Medulla oblongata (tissue), 1 donor: Measurements from ENCODE around the gene TRIM5.
"Not testable (repeated sequence)": the region's sequence is repeated elsewhere in the genome, so short reads cannot be mapped to it uniquely, and the experiment has no call there.

Source experiments
- DNase-seq: peaks from one replicate; pipeline ENCODE4 v3.0.0-alpha.2; 2015; ENCODE audit errors: extremely low spot score

Gene TRIM5

DNA sequence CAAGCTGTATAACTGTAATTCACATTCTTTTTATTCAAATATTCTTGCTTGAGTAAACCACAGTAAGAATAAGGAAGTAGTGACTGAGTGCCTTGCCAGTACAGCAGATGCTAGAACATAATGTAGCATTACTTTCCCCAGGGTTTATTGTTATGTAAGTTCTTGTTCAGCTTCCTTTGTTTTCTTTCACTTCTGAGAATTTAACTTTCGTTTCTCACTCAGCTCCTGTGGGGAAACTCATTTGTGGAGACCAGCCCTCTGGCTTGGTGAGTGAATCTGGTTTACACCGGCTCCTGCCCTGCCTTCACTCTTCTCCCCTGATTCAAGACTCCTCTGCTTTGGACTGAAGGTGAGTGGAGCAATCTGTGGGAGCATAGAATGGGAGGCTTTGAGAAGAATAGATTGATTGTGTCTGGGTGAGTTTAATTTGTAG is 4.7 kb upstream of the TRIM5 start, which contains the start of gene TRIM22:
Gene TRIM22 (plus strand): TSS at position 240 of the 433 bp plus-strand sequence. CDS start 6,443 bp downstream, outside the sequence.
- peak; percentile 89 for DNase-seq

GRCh38 chr11:5688482-5688881 is 3.6 kb upstream of the TRIM5 start:
- no peak for DNase-seq

GRCh38 chr11:5686426-5686825 is 1.6 kb upstream of the TRIM5 start:
- no peak for DNase-seq

DNA sequence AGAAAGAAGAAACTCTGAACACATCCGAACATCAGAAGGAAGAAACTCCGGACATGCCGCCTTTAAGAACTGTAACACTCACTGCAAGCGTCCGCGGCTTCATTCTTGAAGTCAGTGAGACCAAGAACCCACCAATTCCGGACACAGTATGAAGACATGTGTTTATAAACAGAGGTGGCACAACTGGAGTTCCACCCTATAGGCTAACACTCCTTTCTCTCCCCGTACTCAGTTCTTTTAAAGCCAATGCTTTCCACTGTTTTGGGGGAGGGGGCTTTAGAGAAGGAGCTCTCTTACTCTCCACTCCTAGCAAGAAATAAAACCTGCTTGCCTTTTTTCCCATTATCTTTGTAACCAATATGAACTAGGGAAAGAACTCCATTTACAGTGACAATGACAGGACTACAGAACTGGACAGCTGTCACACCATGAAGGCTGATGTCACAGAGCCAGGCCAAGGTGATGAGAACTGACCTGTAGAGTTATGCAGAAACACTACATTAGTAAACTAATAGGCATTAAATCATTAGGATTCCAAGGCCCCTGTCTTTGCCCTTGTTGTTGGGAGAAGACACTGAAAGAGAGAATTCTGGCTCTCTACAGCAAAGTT is 733 bp downstream of the TRIM5 start:
- DNase-seq = no peak

DNA sequence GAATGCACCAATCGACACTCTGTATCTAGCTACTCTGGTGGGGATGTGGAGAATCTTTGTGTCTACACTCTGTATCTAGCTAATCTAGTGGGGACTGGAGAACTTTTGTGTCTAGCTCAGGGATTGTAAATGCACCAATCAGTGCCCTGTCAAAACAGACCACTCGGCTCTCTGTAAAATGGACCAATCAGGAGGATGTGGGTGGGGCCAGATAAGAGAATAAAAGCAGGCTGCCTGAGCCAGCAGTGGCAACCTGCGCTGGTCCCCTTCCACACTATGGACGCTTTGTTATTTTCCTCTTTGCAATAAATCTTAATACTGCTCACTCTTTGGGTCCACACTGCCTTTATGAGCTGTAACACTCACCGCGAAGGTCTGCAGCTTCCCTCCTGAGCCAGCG is 1.3 kb downstream of the TRIM5 start:
- DNase-seq = not testable (repeated sequence)

DNA sequence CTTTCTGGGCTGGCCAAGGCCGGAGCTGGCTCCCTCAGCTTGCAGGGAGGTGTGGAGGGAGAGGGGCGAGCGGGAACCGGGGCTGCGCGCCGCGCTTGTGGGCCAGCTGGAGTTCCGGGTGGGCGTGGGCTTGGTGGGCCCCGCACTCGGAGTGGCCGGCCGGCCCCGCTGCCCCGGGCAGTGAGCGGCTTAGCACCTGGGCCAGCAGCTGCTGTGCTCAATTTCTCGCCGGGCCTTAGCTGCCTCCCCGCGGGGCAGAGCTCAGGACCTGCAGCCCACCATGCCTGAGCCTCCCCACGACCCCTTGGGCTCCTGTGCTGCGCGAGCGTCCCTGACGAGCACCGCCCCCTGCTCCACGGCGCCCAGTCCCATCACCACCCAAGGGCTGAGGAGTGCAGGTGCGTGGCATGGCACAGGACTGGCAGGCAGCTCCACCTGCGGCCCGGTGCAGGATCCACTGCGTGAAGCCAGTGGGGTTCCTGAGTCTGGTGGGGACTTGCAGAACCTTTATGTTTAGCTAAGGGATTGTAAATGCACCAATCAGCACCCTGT is 1.9 kb downstream of the TRIM5 start:
- not testable (repeated sequence) for DNase-seq

DNA sequence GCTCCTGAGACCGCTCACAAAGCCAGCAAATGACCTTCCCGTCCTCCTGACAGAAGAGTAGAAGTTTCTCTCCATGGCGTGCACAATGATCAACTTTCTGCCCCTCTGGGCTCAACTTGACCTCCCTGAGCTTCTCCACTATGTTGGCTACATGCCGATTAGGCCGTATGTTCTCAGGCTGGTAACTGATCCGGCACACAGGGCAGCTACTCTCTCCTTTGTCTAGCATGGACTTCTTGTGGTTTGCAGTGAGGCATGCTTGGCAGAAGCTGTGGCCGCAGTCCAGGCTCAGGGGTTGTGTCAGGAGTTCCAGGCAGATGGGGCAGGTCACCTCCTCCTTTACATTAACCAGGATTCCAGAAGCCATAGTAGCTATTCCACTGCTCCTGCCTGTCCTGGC is 5.1 kb downstream of the TRIM5 start:
- DNase-seq = no peak

- DNase-seq = no peak
Observed at GRCh38 chr11:5674391-5674790, 10.5 kb downstream of the TRIM5 start.

DNA sequence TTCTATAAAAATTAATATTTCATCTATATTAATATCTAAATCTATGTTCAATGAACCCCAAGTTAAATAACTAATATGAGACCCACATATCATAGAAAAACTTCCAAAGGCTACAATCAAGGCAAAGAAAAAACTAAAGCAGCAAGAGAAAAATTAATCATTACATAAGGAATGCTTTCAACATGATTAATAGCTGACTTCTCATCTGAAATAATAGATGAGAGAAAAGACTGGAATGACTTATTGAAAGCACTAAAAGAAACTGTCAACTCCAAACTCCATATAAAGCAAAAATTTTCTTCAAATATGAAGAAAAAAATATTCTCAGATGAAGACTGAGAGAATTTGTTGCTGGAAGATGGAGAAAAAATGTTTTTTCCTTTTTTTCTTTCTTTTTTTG is 13.0 kb downstream of the TRIM5 start:
- DNase-seq = no peak

DNA sequence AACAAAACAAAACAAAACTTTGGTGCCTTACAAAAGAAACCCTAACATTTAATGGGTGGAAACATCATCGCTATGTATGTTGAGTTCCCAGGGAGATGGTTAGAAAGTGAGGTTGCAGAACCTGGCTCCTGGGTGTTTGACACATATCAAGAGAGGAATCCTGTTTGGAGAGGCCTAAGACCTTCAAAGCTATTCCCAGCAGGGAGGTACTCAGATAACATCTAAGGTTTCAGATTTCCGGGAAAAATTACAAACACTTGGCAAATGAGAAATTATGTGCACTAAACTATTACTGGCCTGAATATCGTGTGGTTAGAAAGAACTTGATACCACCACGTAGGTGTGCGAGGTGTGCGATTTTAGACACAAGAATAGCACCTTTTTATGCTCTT is 18.5 kb downstream of the TRIM5 start:
- DNase-seq = no peak

DNA sequence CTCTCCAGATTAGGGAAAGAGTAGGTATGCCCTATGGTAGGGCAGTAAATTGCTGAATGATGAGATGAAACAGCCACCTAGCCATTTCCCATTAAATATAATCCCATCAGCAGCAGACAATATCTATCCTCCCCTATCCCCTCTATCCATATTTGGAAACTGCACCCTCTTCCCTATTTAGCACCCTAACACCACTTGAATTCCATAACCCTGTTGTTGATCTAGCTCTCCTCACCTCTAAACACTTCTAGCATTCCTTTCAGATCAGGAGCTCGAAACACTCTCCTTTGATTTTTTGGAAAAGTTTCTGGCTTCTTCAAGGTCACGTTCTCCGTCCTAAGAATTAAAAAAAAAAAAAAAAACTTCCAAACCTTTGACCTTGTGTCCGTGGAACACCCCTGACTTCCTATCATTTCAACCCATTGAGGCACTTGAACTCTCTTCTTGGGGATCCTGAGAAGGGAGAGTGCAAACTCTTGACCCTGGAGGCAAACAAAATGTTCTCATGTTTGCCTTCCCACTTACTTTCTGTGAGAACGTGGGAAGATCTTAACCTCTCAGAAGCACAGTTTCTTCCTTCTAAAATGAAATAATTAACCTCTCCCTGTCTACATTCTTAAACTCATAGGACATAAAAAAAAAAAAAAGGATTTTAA is 19.0 kb downstream of the TRIM5 start:
- DNase-seq = no peak

- no peak for DNase-seq
Observed at GRCh38 chr11:5665051-5665570, 19.8 kb downstream of the TRIM5 start.

DNA sequence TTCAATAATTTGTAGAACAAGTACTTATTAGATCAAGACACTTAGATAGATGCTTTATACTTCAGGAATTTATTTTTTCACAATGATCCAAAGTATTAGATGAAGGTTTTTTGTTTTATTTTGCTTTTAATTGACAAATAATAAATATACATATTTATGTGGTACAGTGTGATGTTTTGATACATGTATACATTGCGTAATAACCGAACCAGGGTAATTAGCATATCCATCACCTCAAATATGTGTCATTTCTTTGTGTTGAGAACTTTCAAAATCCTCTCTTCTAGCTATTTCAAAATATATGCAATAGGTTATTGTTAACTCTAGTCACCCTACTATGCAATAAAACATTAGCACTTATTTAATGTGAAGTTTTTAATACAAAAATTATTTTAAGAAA is 21.4 kb downstream of the TRIM5 start:
- no peak for DNase-seq

- DNase-seq = no peak
Observed at GRCh38 chr11:5658318-5658717, 26.6 kb downstream of the TRIM5 start.

GRCh38 chr11:5656956-5657355 is 27.9 kb downstream of the TRIM5 start:
- not testable (repeated sequence) for DNase-seq

GRCh38 chr11:5655474-5655873 is 29.4 kb downstream of the TRIM5 start:
- DNase-seq = no peak

GRCh38 chr11:5646139-5646538 is 38.7 kb downstream of the TRIM5 start:
- no peak for DNase-seq

DNA sequence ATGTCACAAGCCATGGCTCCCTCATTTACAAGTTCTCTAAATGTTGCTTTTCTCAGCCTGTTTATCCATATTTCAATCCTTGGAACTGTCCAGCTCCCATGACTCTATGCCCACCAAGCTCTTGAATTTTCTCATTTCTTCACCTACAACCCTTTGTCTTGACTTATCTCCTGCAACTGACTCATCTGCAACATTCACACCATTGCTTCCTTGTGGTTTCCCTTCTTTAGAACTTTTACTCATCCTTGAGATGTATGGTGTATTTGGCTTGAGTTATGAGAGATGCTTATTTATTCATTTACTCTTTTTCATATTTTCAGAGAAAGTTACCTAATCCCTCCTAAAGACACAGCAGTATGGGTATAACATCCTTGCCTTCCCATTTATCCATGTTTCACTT is 41.3 kb downstream of the TRIM5 start:
- DNase-seq = no peak

DNA sequence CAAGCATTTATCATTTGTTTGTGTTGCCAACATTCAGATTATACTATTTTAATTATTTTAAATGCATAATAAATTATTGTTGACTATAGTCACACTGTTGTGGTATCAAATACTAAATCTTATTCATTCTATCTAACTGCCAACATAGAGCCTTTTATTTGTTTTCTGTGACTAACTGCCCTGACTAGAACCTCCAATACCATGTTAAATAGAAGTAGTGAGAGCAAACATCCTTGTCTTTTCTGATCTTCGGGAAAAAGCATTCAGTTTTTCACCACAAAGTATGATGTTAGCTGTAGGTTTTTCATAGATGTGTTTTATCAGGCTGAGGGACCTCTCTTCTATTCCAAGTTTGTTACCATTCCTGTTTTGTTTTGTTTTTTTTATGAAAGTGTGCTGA is 44.9 kb downstream of the TRIM5 start:
- no peak for DNase-seq

DNA sequence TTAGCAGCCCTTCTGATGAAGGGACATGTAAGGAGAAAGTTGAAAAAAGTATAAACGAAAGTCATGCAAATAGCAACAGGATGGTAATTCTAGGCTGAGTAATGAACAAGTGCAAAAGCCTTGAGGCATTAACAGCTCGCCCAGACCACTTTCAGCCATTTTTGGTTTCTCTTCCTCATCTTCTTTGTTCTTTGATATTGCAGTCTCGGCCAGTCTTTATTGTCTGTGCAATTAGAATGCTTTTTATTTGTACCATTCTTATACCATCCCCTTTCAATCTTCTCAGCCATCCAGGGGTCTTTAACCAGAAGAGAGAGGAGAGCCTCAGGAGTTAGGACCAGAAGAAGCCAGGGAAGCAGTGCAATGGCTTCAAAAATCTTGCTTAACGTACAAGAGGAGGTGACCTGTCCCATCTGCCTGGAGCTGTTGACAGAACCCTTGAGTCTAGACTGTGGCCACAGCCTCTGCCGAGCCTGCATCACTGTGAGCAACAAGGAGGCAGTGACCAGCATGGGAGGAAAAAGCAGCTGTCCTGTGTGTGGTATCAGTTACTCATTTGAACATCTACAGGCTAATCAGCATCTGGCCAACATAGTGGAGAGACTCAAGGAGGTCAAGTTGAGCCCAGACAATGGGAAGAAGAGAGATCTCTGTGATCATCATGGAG is 52.8 kb downstream of the TRIM5 start:
- no peak for DNase-seq

DNA sequence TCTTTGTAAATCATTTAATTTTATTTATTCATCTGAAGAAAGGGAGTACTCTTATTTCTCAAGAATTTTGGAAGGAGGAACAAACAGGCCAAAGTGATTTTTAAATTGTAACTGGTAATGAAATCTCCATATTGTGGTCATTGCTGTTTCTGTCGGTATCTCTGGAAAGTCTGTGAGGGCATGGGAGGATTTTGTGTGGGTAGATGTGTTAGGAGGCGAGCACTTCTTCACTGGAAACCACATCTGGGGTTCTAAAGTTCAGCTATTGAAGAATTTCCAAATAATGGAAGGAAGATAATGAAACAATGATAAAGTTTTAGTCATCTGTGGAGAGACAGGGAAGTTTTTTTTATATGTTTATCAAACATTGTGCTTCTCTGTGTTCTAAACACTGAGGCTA is 53.5 kb downstream of the TRIM5 start:
- no peak for DNase-seq

GRCh38 chr11:5626196-5626595 is 58.7 kb downstream of the TRIM5 start:
- no peak for DNase-seq

- no peak for DNase-seq
Observed at GRCh38 chr11:5625281-5625680, 59.6 kb downstream of the TRIM5 start.
